ENCODE data around the gene TAS2R41.
A peak's percentile ranks its signal among the peaks of the same experiment; 100 is the strongest.
"Not testable (repeated sequence)": the region's sequence is repeated elsewhere in the genome, so short reads cannot be mapped to it uniquely, and the experiment has no call there.

Gene TAS2R41

DNA sequence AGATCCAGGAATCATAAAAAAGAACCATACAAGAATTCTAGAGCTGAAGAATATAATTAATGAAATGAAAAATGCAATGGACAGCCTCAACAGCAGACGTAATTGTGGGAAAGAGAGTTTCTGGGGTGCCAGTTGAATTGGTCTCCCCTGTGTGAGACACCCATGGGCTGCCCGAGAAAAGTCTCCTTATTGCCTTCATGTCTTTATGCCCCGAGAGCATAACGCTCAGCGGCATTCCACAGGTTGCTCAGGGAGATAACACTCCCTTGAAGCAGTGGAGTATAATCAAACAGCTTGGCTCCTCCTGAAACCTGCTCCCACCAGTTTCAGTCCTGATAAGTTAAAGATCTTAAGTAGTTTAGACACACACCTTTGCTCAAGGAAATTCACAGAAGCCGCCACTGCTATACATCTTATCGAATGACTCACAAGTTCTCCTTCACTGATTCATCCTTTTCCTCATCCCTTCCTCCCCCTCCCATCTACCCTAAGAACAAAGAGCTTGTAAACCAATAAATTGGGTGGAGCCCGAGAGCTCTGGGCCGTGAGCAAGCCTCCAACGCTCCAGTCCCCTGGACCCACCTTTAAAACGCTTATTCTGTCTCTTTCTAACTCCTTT, 5.5 kb upstream of the TAS2R41 start:
- not testable (repeated sequence) for H3K36me3 ChIP-seq (ENCODE audit: control insufficient read depth in 2 of 2, insufficient read depth in 2 of 2, low read length in 2 of 2); H3K27me3 ChIP-seq (ENCODE audit: control insufficient read depth in 2 of 2, insufficient read depth in 2 of 2, low read length in 2 of 2); H3K9me3 ChIP-seq (ENCODE audit: control insufficient read depth in 2 of 2, low read length in 2 of 2); H3K4me1 ChIP-seq (ENCODE audit: control insufficient read depth in 2 of 2, insufficient read depth in 2 of 2, low read length in 2 of 2)
- peak overlapping the region in 1 of 2 donors; percentile 20 for H3K4me3 ChIP-seq (ENCODE audit: low read length in 2 of 2)
- peak overlapping the region in 1 of 2 donors; percentile 55 for H3K9ac ChIP-seq (ENCODE audit: low read depth in 1 of 2, low read length in 2 of 2)
- peak overlapping the region; percentile 72 to 78 for H3K27ac ChIP-seq (ENCODE audit: low read depth in 2 of 2, low read length in 2 of 2)

DNA sequence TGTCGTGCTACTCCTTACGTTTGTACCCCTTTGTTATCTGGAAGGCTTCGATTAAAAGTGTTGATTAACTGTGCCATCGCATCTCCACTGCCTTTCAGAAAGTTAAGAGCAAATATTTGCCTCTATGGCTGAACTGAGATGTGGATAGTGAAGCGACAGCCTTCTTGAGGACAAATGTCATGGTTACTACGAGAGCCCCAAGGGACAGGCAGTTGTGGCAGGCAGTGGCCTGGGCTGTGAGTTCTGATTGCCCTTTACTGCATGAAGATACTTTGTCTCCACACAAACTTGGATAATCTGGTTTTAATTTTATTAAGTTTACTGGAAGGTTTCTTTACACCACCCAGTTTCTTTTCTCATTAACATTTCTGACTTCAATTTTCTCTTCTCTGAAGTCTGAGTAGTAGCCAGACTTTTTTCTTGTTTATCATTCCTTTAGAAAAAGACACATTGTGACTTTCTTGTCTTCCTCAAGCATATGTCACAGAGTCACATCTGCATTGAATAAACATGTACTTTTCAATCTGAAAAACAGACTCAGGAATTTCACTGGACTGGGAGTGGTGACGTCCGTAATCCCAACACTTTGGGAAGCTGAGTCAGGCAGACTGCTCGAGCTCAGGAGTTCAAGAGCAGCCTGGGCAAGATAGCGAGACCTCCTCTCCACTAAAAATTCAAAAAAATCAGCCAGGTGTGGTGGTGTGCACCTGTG, 1.5 kb downstream of the TAS2R41 start:
- Histone ChIP-seq H3K9ac (ENCODE audit: low read depth in 1 of 2, low read length in 2 of 2) (no peak overlapping the region), H3K9me3 (ENCODE audit: control insufficient read depth in 2 of 2, low read length in 2 of 2) (no peaks in the 10 kb centered on the region), H3K4me1 (ENCODE audit: control insufficient read depth in 2 of 2, insufficient read depth in 2 of 2, low read length in 2 of 2) (peaks cover 0 to 4% of the 10 kb centered on the region in 2 donors), H3K27me3 (ENCODE audit: control insufficient read depth in 2 of 2, insufficient read depth in 2 of 2, low read length in 2 of 2) (no peaks in the 10 kb centered on the region), H3K27ac (ENCODE audit: low read depth in 2 of 2, low read length in 2 of 2) (peak overlapping the region in 1 of 2 donors; percentile 32), H3K4me3 (ENCODE audit: low read length in 2 of 2) (no peak overlapping the region), H3K36me3 (ENCODE audit: control insufficient read depth in 2 of 2, insufficient read depth in 2 of 2, low read length in 2 of 2) (no peaks in the 10 kb centered on the region)

DNA sequence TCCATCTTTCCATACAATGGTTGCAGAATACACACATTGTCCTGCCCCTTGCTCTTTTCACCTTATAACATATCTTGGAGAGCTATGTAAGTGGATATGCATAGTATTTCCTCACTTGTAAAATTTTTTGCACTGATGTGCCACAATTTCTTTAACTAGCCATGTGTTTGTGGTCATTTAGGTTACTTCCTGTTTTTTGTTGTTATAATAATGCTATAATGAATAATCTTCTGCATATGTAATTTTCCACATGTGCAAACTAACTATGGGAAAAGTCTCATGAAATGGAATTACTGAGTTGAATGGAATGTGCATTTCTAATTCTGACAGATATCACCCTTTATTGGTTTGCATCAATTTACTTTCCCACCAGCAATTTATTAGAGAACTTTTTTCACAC, 2.8 kb downstream of the TAS2R41 start:
- Histone ChIP-seq H3K27ac (ENCODE audit: low read depth in 2 of 2, low read length in 2 of 2) (no peak overlapping the region), H3K9ac (ENCODE audit: low read depth in 1 of 2, low read length in 2 of 2) (no peak overlapping the region), H3K9me3 (ENCODE audit: control insufficient read depth in 2 of 2, low read length in 2 of 2) (no peaks in the 10 kb centered on the region), H3K27me3 (ENCODE audit: control insufficient read depth in 2 of 2, insufficient read depth in 2 of 2, low read length in 2 of 2) (no peaks in the 10 kb centered on the region), H3K36me3 (ENCODE audit: control insufficient read depth in 2 of 2, insufficient read depth in 2 of 2, low read length in 2 of 2) (no peaks in the 10 kb centered on the region), H3K4me3 (ENCODE audit: low read length in 2 of 2) (no peak overlapping the region), H3K4me1 (ENCODE audit: control insufficient read depth in 2 of 2, insufficient read depth in 2 of 2, low read length in 2 of 2) (peaks cover 0 to 4% of the 10 kb centered on the region in 2 donors)

DNA sequence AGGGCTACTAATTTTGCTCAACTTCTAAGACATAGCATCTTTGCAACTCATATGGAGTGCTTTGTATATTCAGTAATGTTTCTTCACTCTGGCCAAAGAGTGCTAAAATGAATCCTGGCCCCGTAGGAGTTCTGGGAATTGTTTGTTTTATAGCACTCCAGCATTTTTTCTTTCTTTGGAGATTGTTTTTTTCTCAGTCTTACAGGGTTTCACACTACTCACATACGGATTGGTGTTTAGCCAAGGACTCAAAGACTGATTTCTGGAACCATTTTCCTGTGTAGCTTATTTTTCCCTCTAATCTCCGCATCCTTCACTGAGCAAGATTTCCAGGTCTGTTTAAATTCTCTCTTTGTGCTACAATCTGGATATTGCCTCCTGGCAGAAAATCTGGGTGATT, 6.4 kb downstream of the TAS2R41 start:
- H3K4me1 ChIP-seq (ENCODE audit: control insufficient read depth in 2 of 2, insufficient read depth in 2 of 2, low read length in 2 of 2): peaks cover 0 to 3% of the 10 kb centered on the region in 2 donors
- H3K36me3 ChIP-seq (ENCODE audit: control insufficient read depth in 2 of 2, insufficient read depth in 2 of 2, low read length in 2 of 2): no peaks in the 10 kb centered on the region
- peak overlapping the region in 1 of 2 donors; percentile 37 for H3K27ac ChIP-seq (ENCODE audit: low read depth in 2 of 2, low read length in 2 of 2)

DNA sequence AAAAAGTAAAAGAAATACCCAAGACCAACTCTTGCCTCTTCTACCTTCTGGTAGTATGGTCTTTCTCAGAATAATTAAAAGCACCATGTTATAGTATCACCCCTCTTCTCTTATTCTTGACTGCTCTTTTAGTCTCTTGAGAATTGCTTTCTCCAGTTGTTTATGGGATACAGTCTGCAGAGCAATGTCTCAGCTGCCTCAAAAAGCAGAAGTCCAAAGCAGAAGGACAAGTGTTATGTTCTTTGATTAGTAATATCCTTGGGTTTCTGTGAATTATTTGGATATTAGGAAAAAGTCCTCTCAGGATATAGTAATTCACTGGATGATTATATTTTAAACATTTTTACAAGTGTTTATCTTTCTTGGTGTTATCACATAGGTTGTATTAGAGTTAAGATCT, 7.4 kb downstream of the TAS2R41 start:
- H3K27me3 ChIP-seq (ENCODE audit: control insufficient read depth in 2 of 2, insufficient read depth in 2 of 2, low read length in 2 of 2): no peaks in the 10 kb centered on the region
- H3K9ac ChIP-seq (ENCODE audit: low read depth in 1 of 2, low read length in 2 of 2): no peak overlapping the region
- H3K36me3 ChIP-seq (ENCODE audit: control insufficient read depth in 2 of 2, insufficient read depth in 2 of 2, low read length in 2 of 2): no peaks in the 10 kb centered on the region
- peaks cover 0 to 3% of the 10 kb centered on the region in 2 donors for H3K4me1 ChIP-seq (ENCODE audit: control insufficient read depth in 2 of 2, insufficient read depth in 2 of 2, low read length in 2 of 2)
- no peak overlapping the region for H3K27ac ChIP-seq (ENCODE audit: low read depth in 2 of 2, low read length in 2 of 2)
- no peak overlapping the region for H3K4me3 ChIP-seq (ENCODE audit: low read length in 2 of 2)
- H3K9me3 ChIP-seq (ENCODE audit: control insufficient read depth in 2 of 2, low read length in 2 of 2): no peaks in the 10 kb centered on the region

More for the DNA sequence above, 6.4 kb downstream of the TAS2R41 start:
- H3K9me3 ChIP-seq (ENCODE audit: control insufficient read depth in 2 of 2, low read length in 2 of 2): no peaks in the 10 kb centered on the region
- H3K27me3 ChIP-seq (ENCODE audit: control insufficient read depth in 2 of 2, insufficient read depth in 2 of 2, low read length in 2 of 2): no peaks in the 10 kb centered on the region
- H3K9ac ChIP-seq (ENCODE audit: low read depth in 1 of 2, low read length in 2 of 2): no peak overlapping the region
- H3K4me3 ChIP-seq (ENCODE audit: low read length in 2 of 2): no peak overlapping the region

DNA sequence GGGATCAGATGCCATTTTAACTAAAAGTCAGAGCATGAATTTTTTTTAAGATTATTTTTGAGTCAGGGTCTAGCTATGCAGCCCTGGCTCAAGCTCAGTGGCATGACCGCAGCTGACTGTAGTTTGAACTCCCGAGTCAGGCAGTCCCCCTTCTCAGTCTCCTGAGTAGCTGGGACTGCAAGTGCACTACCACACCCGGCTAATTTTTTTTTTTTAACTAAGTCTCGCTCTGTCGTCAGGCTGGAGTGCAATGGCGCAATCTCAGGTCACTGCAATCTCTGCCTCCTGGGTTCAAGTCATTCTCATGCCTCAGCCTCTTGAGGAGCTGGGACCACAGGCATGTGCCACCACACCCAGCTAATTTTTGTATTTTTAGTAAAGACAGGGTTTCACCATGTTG, 7.8 kb downstream of the TAS2R41 start:
- H3K4me1 ChIP-seq (ENCODE audit: control insufficient read depth in 2 of 2, insufficient read depth in 2 of 2, low read length in 2 of 2): peaks cover 0 to 3% of the 10 kb centered on the region in 2 donors
- no peaks in the 10 kb centered on the region for H3K9me3 ChIP-seq (ENCODE audit: control insufficient read depth in 2 of 2, low read length in 2 of 2)
- no peaks in the 10 kb centered on the region for H3K27me3 ChIP-seq (ENCODE audit: control insufficient read depth in 2 of 2, insufficient read depth in 2 of 2, low read length in 2 of 2)
- no peak overlapping the region for H3K4me3 ChIP-seq (ENCODE audit: low read length in 2 of 2)
- H3K36me3 ChIP-seq (ENCODE audit: control insufficient read depth in 2 of 2, insufficient read depth in 2 of 2, low read length in 2 of 2): no peaks in the 10 kb centered on the region
- no peak overlapping the region for H3K27ac ChIP-seq (ENCODE audit: low read depth in 2 of 2, low read length in 2 of 2)
- no peak overlapping the region for H3K9ac ChIP-seq (ENCODE audit: low read depth in 1 of 2, low read length in 2 of 2)

DNA sequence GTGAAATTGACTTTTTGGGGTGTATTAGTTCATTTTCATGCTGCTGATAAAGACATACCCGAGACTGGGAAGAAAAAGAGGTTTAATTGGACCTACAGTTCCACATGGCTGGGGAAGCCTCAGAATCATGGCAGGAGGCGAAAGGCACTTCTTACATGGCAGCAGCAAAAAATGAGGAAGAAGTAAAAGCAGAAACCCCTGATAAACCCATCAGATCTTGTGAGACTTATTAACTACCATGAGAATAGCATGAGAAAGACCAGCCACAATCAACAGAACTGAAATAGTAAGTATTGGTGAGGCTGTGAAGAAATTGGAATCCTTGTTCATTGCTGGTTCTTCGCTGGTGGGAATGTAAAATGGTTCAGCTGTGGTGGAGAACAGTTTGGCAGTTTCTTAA, 8.6 kb downstream of the TAS2R41 start:
- H3K27ac ChIP-seq (ENCODE audit: low read depth in 2 of 2, low read length in 2 of 2): peak overlapping the region in 1 of 2 donors; percentile 49
- H3K9me3 ChIP-seq (ENCODE audit: control insufficient read depth in 2 of 2, low read length in 2 of 2); H3K9ac ChIP-seq (ENCODE audit: low read depth in 1 of 2, low read length in 2 of 2); H3K36me3 ChIP-seq (ENCODE audit: control insufficient read depth in 2 of 2, insufficient read depth in 2 of 2, low read length in 2 of 2); H3K4me3 ChIP-seq (ENCODE audit: low read length in 2 of 2); H3K27me3 ChIP-seq (ENCODE audit: control insufficient read depth in 2 of 2, insufficient read depth in 2 of 2, low read length in 2 of 2); H3K4me1 ChIP-seq (ENCODE audit: control insufficient read depth in 2 of 2, insufficient read depth in 2 of 2, low read length in 2 of 2): not testable (repeated sequence)

DNA sequence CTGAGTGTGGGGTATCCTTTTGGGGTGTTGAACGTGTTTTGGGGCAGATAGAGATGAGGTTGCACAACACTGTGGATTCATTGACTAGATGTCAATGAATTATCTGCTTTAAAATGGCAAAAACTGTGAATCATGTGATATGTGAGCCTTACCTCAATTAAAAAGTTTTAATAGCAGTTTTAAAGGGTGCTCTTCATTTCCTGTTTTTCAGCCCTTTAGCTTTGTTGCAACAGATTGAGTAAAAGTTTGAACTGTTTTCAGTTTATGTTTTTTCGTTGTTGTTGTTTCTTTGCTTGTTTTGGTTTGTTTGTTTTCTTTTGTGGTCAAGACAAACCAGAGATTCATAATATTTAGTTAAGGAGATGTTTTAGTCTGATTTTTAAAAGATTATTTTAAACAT, 9.4 kb downstream of the TAS2R41 start:
- Histone ChIP-seq H3K27ac (ENCODE audit: low read depth in 2 of 2, low read length in 2 of 2) (peak overlapping the region; percentile 49), H3K9me3 (ENCODE audit: control insufficient read depth in 2 of 2, low read length in 2 of 2) (no peaks in the 10 kb centered on the region), H3K9ac (ENCODE audit: low read depth in 1 of 2, low read length in 2 of 2) (no peak overlapping the region), H3K4me3 (ENCODE audit: low read length in 2 of 2) (no peak overlapping the region), H3K4me1 (ENCODE audit: control insufficient read depth in 2 of 2, insufficient read depth in 2 of 2, low read length in 2 of 2) (peaks cover 0 to 3% of the 10 kb centered on the region in 2 donors), H3K36me3 (ENCODE audit: control insufficient read depth in 2 of 2, insufficient read depth in 2 of 2, low read length in 2 of 2) (no peaks in the 10 kb centered on the region), H3K27me3 (ENCODE audit: control insufficient read depth in 2 of 2, insufficient read depth in 2 of 2, low read length in 2 of 2) (no peaks in the 10 kb centered on the region)

DNA sequence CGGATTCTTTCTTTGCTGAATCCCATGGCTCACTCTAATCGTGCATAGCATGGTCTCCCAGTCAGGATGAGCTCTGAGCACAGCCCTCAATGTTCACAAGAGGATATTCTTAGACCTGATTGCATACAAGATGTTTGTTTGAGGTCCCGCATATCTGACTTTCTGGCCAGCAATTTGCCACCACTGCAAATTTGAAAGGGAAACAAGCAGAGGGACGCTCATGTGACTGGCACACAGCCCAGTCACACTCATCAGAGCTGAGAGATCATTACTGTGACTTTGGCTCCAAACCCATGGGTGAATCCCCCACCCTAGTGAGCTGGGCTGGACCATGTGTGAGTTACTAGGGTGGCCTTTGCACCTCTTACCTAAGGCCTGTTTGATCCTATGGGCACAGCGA, 9.9 kb downstream of the TAS2R41 start:
- Histone ChIP-seq H3K4me1 (ENCODE audit: control insufficient read depth in 2 of 2, insufficient read depth in 2 of 2, low read length in 2 of 2) (peaks cover 0 to 3% of the 10 kb centered on the region in 2 donors), H3K27ac (ENCODE audit: low read depth in 2 of 2, low read length in 2 of 2) (no peak overlapping the region), H3K27me3 (ENCODE audit: control insufficient read depth in 2 of 2, insufficient read depth in 2 of 2, low read length in 2 of 2) (no peaks in the 10 kb centered on the region), H3K9ac (ENCODE audit: low read depth in 1 of 2, low read length in 2 of 2) (no peak overlapping the region), H3K4me3 (ENCODE audit: low read length in 2 of 2) (no peak overlapping the region), H3K9me3 (ENCODE audit: control insufficient read depth in 2 of 2, low read length in 2 of 2) (no peaks in the 10 kb centered on the region), H3K36me3 (ENCODE audit: control insufficient read depth in 2 of 2, insufficient read depth in 2 of 2, low read length in 2 of 2) (no peaks in the 10 kb centered on the region)

DNA sequence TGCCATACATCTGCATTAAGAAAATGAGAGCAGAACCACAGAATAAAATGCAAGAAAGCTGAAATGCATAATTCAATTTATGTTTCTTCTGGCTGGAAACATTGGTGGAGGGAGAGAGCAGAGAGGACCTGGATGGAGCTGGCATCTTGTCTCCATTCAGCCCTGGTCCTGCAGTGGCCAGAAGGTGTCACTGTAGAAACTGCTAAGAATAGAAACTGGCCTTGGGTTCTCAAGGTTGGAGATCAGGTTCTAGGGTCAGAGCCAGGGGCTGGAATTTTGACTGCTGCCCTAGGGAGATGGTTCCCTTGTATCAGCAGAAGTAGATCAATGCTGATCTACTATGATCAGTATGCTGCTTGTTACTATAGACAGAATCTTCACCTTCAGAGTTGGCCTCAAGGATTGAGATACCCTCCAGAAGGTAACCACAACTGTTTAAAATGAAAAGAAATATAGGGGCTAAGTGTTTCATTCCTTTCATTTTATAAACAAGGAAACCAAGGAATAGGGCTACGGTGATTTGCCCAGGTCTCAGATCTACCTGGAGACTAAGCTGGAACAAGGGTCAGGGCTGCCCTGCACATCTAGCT, 13.1 kb downstream of the TAS2R41 start:
- no peaks in the 10 kb centered on the region for H3K9me3 ChIP-seq (ENCODE audit: control insufficient read depth in 2 of 2, low read length in 2 of 2)
- H3K4me1 ChIP-seq (ENCODE audit: control insufficient read depth in 2 of 2, insufficient read depth in 2 of 2, low read length in 2 of 2): peaks cover 0 to 3% of the 10 kb centered on the region in 2 donors
- H3K27ac ChIP-seq (ENCODE audit: low read depth in 2 of 2, low read length in 2 of 2): no peak overlapping the region
- no peak overlapping the region for H3K4me3 ChIP-seq (ENCODE audit: low read length in 2 of 2)
- H3K36me3 ChIP-seq (ENCODE audit: control insufficient read depth in 2 of 2, insufficient read depth in 2 of 2, low read length in 2 of 2): no peaks in the 10 kb centered on the region
- no peaks in the 10 kb centered on the region for H3K27me3 ChIP-seq (ENCODE audit: control insufficient read depth in 2 of 2, insufficient read depth in 2 of 2, low read length in 2 of 2)
- no peak overlapping the region for H3K9ac ChIP-seq (ENCODE audit: low read depth in 1 of 2, low read length in 2 of 2)

Data from mucosa of rectum (tissue), 2 donors.